ENCODE data around the gene BAHCC1. TPM values are rescaled to one million over a fixed set of nuclear protein-coding genes. Genes with fewer than 3 reads are reported as not detected.
A peak's percentile ranks its signal among the peaks of the same experiment; 100 is the strongest.

Gene BAHCC1
- total and polyA plus RNA-seq, 11 donors: 6.0 to 19.6 (median 8.9) TPM

DNA sequence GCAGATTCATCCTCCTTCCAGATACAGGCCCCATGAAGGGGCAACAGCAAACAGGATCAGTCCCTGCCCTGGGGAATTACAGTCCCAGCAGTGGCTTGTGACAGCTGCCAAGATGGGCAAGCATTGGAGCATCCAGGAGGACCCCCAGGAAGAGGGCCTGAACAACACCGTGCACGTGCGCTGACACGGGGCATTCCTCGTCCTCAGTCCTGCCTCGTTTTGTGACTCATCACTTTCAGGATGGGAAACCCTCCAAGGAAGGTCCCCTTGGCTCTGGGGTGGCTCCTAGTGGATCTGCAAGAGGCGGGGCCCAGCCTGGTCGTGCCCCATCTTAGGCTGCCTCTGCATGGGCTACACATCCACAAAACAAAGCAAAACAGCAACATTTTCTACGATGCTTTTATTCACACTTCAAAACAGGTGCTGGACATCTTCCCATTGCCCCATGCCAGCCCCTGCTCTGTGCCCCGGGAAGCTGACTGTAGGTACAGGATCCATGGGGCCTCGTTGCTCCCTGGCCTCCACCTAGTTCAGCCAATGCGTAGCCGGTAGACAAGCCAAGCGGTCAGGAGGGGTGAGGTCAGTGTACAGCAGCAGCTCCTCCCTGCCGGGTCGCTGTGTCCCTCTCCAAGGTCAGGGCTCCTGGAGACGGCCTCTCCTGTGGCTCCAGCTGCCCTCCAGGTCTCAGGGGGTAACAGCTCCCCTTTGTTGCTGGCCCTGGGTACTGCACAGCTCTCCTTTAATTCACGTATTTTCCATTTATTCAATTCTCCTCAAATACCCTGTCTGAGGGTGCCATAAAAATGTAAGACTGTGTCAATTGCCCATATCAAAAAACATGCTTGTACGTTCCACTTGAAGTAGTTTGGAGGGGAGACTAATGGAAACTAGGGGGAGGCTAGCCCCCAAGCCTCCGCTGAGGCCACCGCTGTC lies 85.1 kb downstream of the BAHCC1 start:
- peak in 3 of 4 donors; percentile 7 to 32 (median 32) for ATAC-seq
- DNase-seq: peak in 4 of 5 donors; percentile 50 to 78 (median 61)
- TF ChIP-seq CTCF (IDR thresholded peaks at IDR 0.05): no peak
- no peak for TF ChIP-seq POLR2A (IDR thresholded peaks at IDR 0.05)
- peak overlapping the region in 3 of 12 donors; percentile 43 to 63 (median 62) for H3K27ac ChIP-seq
- no peaks in the 10 kb centered on the region for H3K36me3 ChIP-seq
- 47 to 53% (median 49%) methylated on average over 14 to 21 of the region's 21 CpGs for WGBS, 4 donors
- H3K4me3 ChIP-seq: peak overlapping the region in 8 of 12 donors; percentile 47 to 67 (median 60)
- peaks cover 0 to 8% (median 0%) of the 10 kb centered on the region in 9 donors for H3K27me3 ChIP-seq
- no peaks in the 10 kb centered on the region for H3K9me3 ChIP-seq
- intact Hi-C loops (cut with DNase I): loop anchor here (2.0 to 10.0 kb wide), 11 partner anchors 53 to 338 kb away; partner anchors contain the start of genes SLC38A10 (in 3 of the 10) and BAHCC1 (in 2 of the 10)
- H3K4me1 ChIP-seq: peaks cover 0 to 52% (median 39%) of the 10 kb centered on the region in 12 donors

DNA sequence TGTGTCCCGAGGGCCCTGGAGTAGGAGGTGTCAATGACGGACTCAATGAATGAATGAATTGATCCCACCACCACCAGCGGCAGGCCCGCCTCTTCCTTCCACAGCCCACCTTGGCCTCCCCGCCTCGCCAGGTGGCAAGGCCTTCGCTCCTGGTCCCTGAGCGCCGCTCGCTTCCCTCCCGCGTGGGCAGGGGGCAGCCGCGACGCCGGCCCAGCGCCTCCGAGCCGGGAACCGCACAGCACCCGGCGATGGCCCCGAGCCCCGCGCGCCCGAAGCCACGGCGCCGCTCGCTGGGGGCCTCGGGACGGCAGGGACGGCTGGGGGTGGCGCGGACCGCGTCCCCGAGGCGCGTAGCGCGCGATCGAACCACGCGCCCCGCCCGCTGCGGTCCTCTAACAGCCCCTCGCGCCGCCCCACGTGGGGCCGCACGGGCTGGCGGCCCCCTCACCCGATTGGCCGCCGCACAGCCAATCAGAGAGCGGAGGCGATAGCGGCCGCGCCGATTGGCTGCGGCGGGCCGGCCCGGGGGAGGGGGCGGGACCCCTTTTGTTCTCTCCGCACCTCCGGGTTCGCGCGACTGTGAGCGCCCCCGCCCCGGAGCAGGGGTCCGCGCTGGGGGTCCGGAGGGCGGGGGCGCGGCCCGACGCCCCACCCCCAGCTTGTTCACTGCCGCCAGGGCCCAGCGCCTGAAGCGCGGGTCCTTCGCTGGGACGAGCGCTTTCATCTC lies 86.0 kb downstream of the BAHCC1 start:
- peak; percentile 38 to 85 (median 78) for ATAC-seq
- H3K4me1 ChIP-seq: peaks cover 0 to 52% (median 39%) of the 10 kb centered on the region in 12 donors
- intact Hi-C loops (cut with DNase I): loop anchor here (2.0 to 10.0 kb wide), 11 partner anchors 54 to 339 kb away; partner anchors contain the start of genes SLC38A10 (in 3 of the 10) and BAHCC1 (in 2 of the 10)

GRCh38 chr17:81481815-81482505 lies 86.7 kb downstream of the BAHCC1 start:
- Histone ChIP-seq H3K9me3 (no peaks in the 10 kb centered on the region), H3K4me1 (peaks cover 0 to 52% (median 39%) of the 10 kb centered on the region in 12 donors), H3K27me3 (peaks cover 0 to 8% (median 0%) of the 10 kb centered on the region in 9 donors), H3K27ac (peak overlapping the region in 6 of 12 donors; percentile 22 to 63 (median 52)), H3K4me3 (peak overlapping the region in 11 of 12 donors; percentile 38 to 67 (median 59)), H3K36me3 (no peaks in the 10 kb centered on the region)
- 69 to 81% (median 72%) methylated on average over 10 to 18 of the region's 18 CpGs for WGBS, 4 donors
- intact Hi-C loops (cut with DNase I): loop anchor here (2.0 to 10.0 kb wide), 13 partner anchors 55 to 340 kb away; partner anchors contain the start of genes SLC38A10 (in 3 of the 10) and BAHCC1 (in 2 of the 10)
- no peak for DNase-seq
- TF ChIP-seq POLR2A (IDR thresholded peaks at IDR 0.05) (no peak), CTCF (IDR thresholded peaks at IDR 0.05) (no peak)
- ATAC-seq: no peak

More for the DNA sequence above, 86.0 kb downstream of the BAHCC1 start:
- Histone ChIP-seq H3K27ac (peak overlapping the region in 5 of 12 donors; percentile 22 to 63 (median 51)), H3K4me3 (peak overlapping the region in 11 of 12 donors; percentile 38 to 67 (median 59)), H3K27me3 (peaks cover 0 to 8% (median 0%) of the 10 kb centered on the region in 9 donors), H3K36me3 (no peaks in the 10 kb centered on the region), H3K9me3 (no peaks in the 10 kb centered on the region)
- WGBS, 4 donors: 6 to 15% (median 9%) methylated on average over 38 to 94 of the region's 94 CpGs
- no peak for TF ChIP-seq CTCF (IDR thresholded peaks at IDR 0.05)
- TF ChIP-seq POLR2A (IDR thresholded peaks at IDR 0.05): no peak
- peak; percentile 84 to 89 (median 86) for DNase-seq
